GM08714 (cell line): Measurements from ENCODE around the gene PRCP.

Experiments
- H3K4me3 ChIP-seq: fragments of 200-500 bp; sonication (Bioruptor generic); 2 replicates; pipeline ENCODE4 v1.5.1; 2014; ENCODE audit warnings: mild to moderate bottlenecking, low read length, inconsistent platforms
- ZNF274 ChIP-seq: IDR thresholded peaks from 2 replicates; pipeline ENCODE4 v1.6.1; 2012; ENCODE audit warnings: mild to moderate bottlenecking, low read depth, low read length

PRCP gene

DNA sequence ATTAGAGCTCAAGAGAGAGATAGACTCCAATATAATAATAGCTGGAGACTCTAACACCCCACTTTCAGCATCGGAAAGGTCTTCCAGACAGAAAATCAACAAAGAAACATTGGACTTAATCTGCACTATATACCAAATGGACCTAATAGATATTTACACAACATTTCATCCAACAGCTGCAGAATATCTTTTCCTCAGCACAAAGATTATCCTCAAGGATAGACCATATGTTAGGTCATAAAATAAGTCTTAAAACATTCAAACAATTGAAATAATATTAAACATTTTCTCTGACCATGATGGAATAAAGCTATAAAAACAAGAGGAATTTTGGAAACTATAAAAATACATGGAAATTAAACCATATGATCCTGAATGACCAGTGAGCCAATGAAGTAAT lies 121.5 kb downstream of the PRCP start:
- H3K4me3 ChIP-seq, result no peak overlapping the region
- no peak for TF ChIP-seq ZNF274

DNA sequence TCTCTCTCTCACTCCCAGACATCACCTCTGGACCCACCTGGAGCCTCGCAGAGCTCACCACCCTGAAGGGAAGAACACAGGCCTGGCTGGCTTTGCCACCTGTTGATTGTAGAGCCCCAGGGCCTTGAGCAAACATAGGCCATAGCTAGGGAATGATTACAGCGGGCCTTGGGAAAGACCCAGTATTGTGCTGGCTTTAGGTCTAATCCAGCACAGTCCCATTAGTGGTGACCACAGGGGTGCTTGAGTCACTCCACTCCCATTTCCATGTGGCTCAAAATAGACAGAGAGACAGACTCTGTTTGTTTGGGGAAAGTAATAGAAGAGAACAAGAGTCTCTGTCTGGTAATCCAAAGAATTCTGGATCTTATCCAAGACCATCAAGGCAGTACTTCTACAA lies 123.9 kb downstream of the PRCP start:
- TF ChIP-seq ZNF274, result no peak
- no peak overlapping the region for H3K4me3 ChIP-seq

DNA sequence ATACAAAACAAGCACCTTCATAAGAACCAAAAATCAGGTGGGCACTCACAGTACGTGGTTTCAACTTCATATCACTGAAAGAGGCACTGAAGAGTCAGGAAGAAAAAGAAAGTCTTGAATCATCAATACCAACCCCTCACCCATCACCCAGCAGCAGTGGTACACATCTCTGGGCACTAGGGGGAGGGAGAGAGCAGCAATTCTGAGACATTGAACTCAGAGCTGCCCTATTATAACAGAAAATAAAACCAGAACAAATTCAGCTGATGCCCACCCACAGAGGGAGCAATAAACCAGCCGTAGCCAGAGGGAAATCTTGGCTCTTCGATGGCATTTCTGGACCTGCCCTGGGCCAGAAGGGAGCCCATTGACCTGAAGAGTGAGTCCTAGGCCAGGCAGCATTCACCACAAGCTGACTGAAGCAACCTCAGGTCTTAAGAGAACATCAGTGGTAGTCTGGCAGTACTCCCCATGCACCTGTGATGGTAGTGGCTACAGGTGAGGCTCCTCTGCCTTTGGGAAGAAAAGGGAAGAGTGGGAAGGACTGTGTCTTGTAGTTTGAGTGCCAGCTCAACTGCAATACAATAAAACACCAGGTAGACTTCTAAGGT lies 124.4 kb downstream of the PRCP start:
- no peak overlapping the region for H3K4me3 ChIP-seq
- TF ChIP-seq ZNF274, result no peak

DNA sequence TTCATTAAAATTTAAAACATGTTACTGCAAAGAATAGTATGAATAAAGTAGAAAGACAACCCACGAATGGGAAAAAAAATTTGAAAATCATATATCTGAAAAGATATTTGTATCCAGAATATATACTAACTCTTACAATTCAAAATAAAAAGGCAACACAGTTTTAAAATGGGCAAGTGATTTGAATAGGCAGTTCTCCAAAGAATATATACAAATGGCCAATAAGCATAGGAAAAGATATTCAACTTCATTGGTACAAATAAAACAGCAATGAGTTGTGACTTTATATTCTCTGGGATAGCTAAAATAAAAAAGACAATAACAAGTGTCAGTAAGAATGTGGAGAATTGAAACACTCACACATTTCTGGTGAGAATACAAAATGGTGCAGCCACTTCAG lies 125.0 kb downstream of the PRCP start:
- no peak overlapping the region for H3K4me3 ChIP-seq
- TF ChIP-seq ZNF274, result no peak
